Posterior cingulate gyrus (tissue), 11 donors: ENCODE results near the gene PYGB.
"Not testable (repeated sequence)": the region's sequence is repeated elsewhere in the genome, so short reads cannot be mapped to it uniquely, and the experiment has no call there.

Source experiments
- DNase-seq, 10 donors: peaks; one replicate each; pipeline versions ENCODE4 v3.0.0 to v3.0.0-alpha.2; 2020 to 2021; ENCODE audit warnings: mixed read lengths in 3 of 10
- intact Hi-C: fragments of 100-400 bp; cut with DNase I; formaldehyde crosslinking; loops from one replicate; pipeline ENCODE4 v1.15.1; 2023

Gene PYGB

GRCh38 chr20:25302596-25302995 lies 54.7 kb downstream of the PYGB start:
- peak in 1 of 10 donors; percentile 65 for DNase-seq
- intact Hi-C loops = no loop called here

DNA sequence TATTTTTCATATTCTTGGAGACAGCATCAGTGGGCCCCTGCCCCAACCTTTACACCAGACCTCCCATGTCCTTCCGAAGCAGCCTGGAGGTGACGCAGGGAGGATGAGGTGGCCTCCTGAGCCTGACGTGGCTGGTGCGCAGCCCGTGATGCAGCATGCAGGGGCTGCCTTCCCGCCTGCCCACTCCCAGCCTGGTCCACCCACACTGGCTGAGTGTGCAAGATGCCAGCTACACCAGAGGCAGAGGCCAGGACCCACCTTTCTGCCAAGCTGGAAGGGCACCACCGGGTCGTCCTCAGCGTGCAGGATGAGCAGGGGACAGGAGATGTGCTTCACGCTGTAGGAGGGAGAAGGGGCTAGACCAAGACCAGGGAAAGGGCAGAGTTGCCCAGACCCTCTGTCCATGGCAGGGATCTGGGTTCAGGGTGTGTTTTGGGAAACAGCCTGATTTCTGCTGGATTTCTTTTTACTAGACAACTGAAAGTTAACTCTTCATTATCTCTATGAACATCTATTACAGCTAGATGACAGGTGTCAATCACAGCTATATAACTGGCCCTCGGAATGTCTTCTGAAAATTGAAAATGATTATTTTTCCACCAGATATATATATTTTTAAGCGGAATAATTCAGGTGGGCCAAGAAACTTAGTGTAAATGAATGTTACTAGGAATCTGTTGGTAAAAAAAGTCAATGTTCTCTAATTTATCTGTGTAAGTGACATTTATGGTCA lies 55.6 kb downstream of the PYGB start:
- DNase-seq = peak in 1 of 10 donors; percentile 75
- intact Hi-C loops = no loop called here

DNA sequence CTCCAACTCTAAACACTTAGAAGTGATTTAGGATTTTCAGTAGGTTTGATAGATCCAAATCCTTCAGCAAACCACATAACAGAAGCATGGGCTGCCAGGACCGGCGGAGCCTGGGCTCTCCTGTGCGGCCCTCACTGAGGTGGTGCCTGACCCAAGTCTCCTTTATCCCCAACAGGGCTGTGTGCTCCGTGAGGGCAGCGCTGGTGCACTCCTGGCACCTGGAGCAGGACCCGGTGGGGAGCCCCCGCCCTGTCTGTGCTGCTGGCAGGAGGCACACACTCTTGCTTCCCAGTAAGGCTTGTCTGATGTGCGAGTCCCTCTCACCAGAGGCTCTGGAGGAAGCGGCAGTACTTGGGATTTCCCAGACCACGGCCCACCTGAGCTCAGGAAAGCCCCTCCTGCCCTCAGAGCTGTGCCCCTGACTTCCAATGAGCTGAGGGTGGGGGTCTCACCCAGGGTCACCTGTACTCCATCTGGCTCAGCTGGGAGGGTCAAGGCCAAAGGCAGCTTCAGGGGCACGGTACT lies 56.2 kb downstream of the PYGB start:
- intact Hi-C loops = no loop called here
- DNase-seq = peak in 2 of 10 donors; percentile 55 to 74

DNA sequence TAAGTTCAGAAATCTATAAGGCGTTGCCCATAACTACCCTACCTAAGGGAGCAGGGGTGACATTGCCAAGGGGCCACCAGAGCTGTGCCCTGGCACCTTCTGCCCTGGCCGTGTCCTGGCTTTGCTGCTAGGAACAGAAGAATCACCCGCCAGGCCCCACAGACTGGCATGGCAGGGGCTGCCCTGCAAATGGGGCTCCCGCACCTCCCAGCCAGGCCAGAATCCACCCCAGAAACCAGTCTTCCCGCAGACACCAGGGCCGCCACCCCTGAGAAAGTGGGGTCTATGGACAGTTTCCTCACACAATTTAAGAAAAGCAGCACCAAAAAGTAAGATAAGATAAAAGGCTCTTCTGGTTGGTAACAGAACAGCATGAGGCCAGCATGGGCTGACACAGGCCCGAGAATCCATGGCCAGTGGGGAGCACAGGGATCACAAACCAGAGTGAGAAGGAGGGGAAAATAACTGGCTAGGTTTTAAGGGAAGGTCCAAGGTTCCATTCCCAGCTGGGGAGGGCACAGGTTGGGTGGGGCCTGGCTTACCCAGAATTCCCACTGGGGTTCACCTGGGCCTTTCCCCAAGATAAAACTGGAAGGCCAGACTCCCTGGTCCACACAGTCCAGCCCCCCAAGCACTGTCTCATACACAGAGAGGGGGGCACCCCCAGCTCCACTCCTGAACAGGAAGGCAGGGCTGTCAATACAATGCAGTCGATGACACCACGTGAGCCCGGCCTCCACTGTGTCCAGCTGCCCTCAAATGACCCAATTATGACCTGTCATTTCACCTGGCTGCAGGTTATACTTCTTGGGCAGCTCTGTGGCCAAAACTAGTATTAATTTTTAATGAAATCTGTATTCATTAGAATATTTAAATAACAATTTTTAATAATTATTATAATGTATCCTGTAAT lies 59.4 kb downstream of the PYGB start:
- intact Hi-C loops = no loop called here
- peak in 4 of 10 donors; percentile 16 to 79 (median 35) for DNase-seq

DNA sequence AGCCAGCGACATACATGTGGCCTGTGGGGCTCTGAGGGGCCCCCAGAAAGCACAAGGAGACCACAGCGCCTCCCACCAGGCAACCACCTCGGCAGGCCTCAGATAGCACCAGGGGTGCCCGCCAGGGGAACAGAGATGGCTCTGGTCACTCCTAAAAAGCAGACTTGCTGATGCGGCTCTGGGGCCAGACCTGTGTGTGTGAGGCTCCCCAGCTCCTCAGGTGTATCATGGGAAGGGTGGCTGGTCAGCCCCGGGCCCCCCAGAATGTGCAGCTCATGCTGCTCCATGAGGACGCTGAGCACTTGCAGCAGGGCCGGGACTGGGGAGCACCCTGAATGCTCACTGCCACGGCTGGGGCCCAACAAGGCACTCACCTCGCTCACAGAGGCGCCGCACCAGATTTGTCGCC lies 60.2 kb downstream of the PYGB start:
- peak in 4 of 10 donors; percentile 23 to 73 (median 54) for DNase-seq
- intact Hi-C loops = no loop called here

DNA sequence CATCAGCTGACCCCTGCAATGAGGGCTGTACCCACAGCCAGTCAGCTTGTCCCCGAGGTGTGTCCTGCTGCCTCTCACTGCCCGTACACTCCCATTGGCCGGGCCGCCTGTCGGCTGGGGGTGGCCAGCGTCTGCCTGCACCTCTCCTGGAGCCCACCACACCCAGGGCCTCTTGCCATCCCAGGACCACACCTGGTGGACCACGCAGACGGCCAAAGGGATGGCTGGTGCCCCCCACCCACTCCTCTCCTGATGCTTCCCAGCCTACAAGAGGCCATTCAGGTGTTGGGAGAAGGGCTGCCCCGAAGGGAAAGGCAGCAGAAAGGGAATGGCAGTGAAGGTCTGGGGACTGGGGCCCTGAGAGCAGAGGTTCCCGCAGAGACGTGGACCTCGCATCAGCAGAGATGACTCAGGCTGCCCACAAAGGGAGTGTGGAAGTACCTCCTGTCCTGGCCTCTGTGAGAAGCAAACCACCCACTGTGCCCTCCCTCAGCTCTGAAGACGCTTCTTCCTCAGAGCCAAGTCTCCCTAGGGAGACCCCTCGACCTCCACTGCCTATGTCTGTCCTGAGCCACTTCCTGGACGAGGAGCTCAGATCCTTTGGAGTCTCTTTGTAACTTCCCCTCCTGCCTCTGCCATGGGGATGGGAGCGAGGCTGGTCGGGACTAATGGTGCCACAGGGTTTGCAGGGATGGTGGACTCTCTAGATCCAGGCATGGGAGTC lies 60.9 kb downstream of the PYGB start:
- intact Hi-C loops = no loop called here
- peak in 5 of 10 donors; percentile 7 to 72 (median 62) for DNase-seq

DNA sequence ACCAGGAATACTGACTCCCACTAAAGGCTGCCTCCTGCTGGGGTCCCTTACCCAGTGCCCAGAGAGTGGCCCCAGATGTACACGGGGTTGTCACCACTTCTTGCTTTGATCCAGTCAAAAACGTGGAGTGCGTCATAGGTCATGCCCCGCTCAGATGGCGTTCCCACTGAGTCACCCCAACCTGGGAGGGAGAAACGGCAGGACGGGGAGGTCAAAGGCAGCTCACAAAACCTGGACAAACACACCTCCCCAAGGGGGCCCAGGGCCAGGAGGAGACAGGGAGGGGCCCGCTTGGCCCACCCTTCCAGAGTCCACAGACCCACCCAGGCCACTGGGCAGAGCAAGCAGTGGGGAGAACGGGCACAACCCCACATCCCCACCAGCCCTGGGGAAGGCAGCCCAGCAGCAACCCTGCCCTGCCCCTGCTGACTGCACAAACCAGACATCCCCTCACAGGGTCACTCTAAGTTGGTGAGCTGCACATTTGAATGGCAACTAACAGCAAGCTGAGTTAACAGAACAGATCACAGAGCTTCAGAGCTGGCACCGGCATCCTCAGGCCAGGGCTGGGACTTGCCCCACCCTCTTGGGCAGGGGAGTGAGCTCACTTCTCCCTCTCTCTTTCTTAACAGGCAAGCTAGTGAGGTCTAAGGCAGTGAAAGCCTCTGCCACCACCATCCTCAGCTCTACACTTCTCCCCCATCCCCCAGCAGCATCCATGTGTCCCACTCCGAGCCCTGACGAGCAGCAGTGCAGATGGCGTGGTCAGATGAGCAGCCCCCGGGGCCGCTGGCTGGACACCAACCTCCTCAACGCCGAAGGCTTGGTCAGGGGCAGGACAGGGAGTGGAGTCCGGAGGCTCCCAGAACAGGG lies 61.7 kb downstream of the PYGB start:
- intact Hi-C loops = no loop called here
- DNase-seq = peak in 6 of 10 donors; percentile 1 to 88 (median 43)

DNA sequence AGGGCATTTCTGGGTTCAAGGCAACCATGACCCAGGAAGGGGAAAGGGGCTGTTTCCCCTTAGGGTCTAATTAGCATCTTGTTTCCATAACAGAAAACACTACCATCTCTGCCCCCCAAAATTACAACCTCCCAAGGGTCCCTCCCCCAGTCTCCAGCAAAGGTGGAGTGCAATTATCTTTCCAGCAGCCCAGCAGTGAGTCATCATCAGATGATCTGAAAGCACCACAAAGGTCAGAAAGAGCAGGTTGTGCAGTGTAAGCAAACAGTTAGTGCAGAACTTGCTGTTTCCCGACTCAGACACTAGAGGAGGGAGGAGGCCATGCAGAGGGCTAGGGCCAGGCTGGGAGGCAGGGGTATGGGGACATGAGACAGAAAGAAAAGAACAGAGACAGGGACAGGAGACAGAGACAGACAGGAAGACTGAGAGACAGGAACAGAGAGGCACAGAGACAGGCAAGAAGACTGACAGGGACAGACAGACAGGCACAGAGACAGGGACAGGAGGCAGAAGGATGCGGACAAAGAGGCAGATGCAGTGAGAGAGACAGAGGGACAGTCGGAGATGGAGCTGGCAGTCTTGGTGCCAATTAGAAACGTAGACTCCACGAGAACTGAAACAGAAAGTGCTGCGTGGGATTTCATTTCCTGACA lies 62.5 kb downstream of the PYGB start:
- intact Hi-C loops = no loop called here
- DNase-seq = peak in 7 of 10 donors; percentile 17 to 92 (median 54)

GRCh38 chr20:25310921-25311728 lies 63.2 kb downstream of the PYGB start:
- DNase-seq = peak in 6 of 10 donors; percentile 6 to 24 (median 15)
- intact Hi-C loops = no loop called here

DNA sequence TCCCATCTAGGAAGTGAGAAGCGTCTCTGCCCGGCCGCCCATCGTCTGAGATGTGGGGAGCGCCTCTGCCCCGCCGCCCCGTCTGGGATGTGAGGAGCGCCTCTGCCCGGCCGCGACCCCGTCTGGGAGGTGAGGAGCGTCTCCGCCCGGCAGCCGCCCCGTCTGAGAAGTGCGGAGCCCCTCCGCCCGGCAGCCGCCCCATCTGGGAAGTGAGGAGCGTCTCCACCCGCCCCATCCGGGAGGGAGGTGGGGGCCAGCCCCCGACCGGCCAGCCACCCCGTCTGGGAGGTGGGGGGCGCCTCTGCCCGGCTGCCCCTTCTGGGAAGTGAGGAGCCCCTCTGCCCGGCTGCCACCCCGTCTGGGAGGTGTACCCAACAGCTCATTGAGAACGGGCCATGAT lies 64.8 kb downstream of the PYGB start:
- intact Hi-C loops = not testable (repeated sequence)
- DNase-seq = peak in 5 of 10 donors; percentile 1 to 79 (median 47)

DNA sequence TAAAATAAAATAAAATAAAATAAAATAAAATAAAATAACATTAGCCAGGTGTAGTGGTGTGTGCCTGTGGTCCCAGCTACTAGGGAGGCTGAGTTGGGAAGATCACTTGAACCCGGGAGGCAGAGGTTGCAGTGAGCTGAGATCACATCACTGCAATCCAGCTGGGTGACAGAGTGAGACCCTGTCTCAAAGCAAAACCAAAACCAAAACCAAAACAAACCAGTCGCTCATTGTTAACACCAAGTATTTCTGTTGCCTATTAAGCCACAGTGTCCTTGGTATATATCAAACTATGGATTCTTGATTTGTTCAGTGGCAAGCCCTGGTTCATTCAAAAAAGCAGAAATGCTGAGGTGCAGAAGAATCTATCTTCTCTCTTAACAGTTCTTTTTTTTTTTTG lies 65.7 kb downstream of the PYGB start:
- peak in 2 of 10 donors; percentile 6 to 39 for DNase-seq
- intact Hi-C loops = no loop called here

DNA sequence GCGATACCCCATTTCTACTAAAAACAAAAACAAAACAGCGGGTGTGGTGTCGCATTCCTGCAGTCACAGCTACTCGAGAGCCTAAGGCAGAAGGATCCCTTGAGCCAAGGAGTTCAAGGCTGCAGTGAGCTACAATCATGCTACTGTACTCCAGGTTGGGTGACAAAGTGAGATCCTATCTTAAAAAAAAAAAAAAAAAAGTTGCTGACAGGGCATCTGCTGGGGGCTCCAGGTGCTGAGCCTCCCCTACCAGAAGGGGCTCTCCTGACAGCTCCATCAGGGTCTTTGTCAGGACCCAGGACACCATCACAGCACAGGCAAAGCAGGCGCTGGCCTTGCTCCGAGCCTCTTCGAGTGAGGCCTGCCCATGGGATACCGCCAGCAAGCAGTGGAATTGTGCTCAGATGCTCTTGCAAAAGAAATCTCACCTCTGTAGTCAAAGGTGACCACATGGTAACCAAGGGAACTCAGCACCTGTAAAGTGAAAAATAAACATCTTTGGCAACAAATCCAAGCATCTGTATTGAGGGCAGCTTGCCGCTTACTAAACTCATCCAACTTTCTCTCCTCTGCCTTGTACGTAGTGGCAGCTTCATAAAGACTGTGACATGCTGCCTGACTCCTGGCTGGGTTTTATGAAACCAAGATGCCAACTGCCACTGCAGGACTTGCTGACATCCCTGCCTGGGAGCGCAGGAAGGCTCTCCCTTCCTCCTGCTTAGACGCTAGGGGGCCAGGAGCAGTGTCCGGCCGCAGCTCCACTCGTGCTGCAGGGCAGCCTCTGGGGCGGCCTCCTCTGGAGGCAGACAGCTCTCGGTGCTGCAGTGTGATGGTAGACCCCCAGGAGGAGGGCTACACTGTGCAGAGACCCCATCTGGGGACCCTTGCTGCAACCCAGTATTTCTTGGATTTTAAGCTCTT lies 66.9 kb downstream of the PYGB start:
- peak in 5 of 10 donors; percentile 4 to 80 (median 37) for DNase-seq
- intact Hi-C loops = no loop called here

DNA sequence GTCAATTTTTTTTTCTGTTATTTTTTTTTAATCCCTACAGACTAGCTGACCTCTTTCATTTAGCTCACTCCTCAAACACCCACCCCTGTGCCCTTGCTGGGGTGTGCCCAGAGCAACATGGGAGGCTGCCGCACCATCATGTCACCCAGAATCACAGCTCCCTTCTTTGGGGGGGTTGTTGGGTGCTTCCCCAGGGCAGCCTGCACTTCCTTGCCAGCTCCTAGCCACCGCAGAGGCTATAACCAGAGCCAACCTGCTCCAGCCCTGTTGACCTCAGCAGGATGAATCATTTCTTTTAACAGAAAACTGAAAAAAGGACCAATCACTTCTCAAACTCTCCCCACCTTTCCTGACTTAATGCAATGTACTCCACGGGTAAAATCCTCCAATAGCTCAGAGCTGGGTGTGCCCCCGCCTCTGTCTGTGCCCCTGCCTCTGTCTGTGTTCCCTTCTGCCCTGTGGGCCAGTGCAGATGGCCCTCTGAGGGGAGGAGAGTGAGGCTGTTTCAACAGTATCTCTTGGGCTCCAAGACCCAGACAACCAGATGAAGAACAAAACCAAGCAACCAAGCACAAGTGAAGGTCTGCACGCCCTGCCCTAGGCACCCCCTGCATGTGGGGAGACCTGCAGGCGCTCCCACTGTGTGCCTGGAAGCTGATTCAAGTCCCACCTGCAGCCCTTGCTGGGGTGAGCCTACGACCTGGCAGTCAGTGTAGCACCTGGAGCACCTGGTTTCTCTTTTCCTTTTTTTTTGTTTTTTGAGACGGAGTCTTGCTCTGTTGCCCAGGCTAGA lies 67.7 kb downstream of the PYGB start:
- DNase-seq = peak in 4 of 10 donors; percentile 6 to 58 (median 54)
- intact Hi-C loops = no loop called here

DNA sequence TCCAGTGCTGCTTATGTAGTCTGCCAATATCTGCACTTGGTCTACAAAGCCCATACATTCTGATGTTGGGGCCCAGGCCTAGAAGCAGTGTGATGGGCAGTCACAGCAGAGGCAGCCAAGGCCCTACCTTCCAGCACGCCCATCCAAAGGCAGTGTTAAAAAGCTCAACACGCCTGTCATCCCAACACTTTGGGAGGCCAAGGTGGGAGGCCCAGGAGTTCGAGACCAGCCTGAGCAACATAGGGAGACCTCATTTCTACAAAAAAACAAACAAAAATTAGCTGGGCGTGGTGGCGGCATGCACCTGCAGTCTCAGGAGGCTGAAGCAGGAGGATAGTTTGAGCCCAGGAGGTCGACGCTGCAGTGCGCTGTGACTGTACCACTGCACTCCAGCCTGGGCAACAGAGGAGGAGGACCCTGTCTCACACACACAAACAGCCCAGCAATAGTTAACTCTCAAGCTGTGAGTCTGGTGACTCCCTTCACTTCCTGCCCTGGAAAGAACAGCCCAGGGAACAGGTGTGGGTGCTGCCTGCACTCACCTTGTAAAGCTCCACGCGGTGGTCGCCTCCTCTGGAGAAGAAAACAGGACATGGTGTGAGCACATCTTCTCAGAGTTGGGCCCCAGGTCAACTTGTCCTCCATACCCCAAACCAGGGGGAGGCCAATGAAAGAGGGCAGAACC lies 68.8 kb downstream of the PYGB start:
- DNase-seq = peak in 3 of 10 donors; percentile 9 to 62 (median 31)
- intact Hi-C loops = no loop called here

- DNase-seq = peak in 3 of 10 donors; percentile 26 to 75 (median 55)
Observed at GRCh38 chr20:25317351-25318075, 69.6 kb downstream of the PYGB start.

More at GRCh38 chr20:25317351-25318075, 69.6 kb downstream of the PYGB start:
- intact Hi-C loops = no loop called here
